GM23338 (cell line): Measurements from ENCODE around the gene MAP2K5. TPM values are rescaled to one million over a fixed set of nuclear protein-coding genes. Genes with fewer than 3 reads are reported as not detected.

Experiments used
- ATAC-seq: fragments of 200-7000 bp; cut with Tn5 transposase; 3 replicates; pipeline ENCODE4 v1.9.1; 2020
- DNase-seq: peaks from one replicate; pipeline ENCODE4 v3.0.0-alpha.2; 2015; ENCODE audit warnings: low spot score
- H2AFZ ChIP-seq: fragments of 200-600 bp; sonication (generic); 2 replicates; pipeline ENCODE4 v1.8.0; 2016; ENCODE audit warnings: antibody characterized with exemption, mild to moderate bottlenecking, moderate library complexity
- H3F3A ChIP-seq: fragments of 200-600 bp; sonication (generic); replicated peaks from 2 replicates; pipeline ENCODE4 v1.8.0; 2017; ENCODE audit warnings: antibody characterized with exemption, mixed run types, low read depth
- H3K27ac ChIP-seq: fragments of 200-600 bp; sonication (generic); 2 replicates; pipeline ENCODE4 v1.6.1; 2016; ENCODE audit warnings: low read depth
- H3K27me3 ChIP-seq: fragments of 200-600 bp; sonication (generic); 2 replicates; pipeline ENCODE4 v1.8.0; 2016; ENCODE audit warnings: mild to moderate bottlenecking, mixed run types, moderate library complexity; ENCODE audit not compliant: insufficient read depth
- H3K36me3 ChIP-seq: fragments of 200-600 bp; sonication (generic); 2 replicates; pipeline ENCODE4 v1.8.0; 2016; ENCODE audit warnings: mild to moderate bottlenecking; ENCODE audit not compliant: insufficient read depth
- H3K4me1 ChIP-seq: fragments of 200-600 bp; sonication (generic); 2 replicates; pipeline ENCODE4 v1.8.0; 2016; ENCODE audit warnings: mild to moderate bottlenecking, moderate library complexity; ENCODE audit not compliant: insufficient read depth
- H3K4me2 ChIP-seq: fragments of 200-600 bp; sonication (generic); 2 replicates; pipeline ENCODE4 v1.7.1; 2017; ENCODE audit warnings: mixed run types
- H3K4me3 ChIP-seq: fragments of 200-600 bp; sonication (generic); 2 replicates; pipeline ENCODE4 v1.6.1; 2016; ENCODE audit warnings: mixed run types
- H3K79me2 ChIP-seq: fragments of 200-600 bp; sonication (generic); replicated peaks from 2 replicates; pipeline ENCODE4 v1.8.0; 2017; ENCODE audit warnings: mild to moderate bottlenecking; ENCODE audit not compliant: insufficient read depth
- H3K9me2 ChIP-seq: fragments of 200-600 bp; sonication (generic); 2 replicates; pipeline ENCODE4 v1.8.0; 2017; ENCODE audit not compliant: insufficient read depth
- H4K20me1 ChIP-seq: fragments of 200-600 bp; sonication (generic); replicated peaks from 2 replicates; pipeline ENCODE4 v1.8.0; 2017; ENCODE audit warnings: mild to moderate bottlenecking; ENCODE audit not compliant: insufficient read depth
- H3K27ac Mint-ChIP-seq: 2 replicates; pipeline ENCODE4 v1.8.0; 2020; ENCODE audit warnings: inconsistent platforms, mild to moderate bottlenecking, moderate library complexity, mixed read lengths
- H3K27me3 Mint-ChIP-seq: 3 replicates; pipeline ENCODE4 v1.8.0; 2022; ENCODE audit warnings: low read depth, mild to moderate bottlenecking, moderate library complexity, mixed read lengths, inconsistent platforms; ENCODE audit not compliant: insufficient read depth, poor library complexity
- H3K36me3 Mint-ChIP-seq: 3 replicates; pipeline ENCODE4 v1.8.0; 2021; ENCODE audit warnings: low read depth, mild to moderate bottlenecking, inconsistent platforms, moderate library complexity, mixed read lengths
- H3K4me1 Mint-ChIP-seq: 3 replicates; pipeline ENCODE4 v1.8.0; 2020; ENCODE audit warnings: mild to moderate bottlenecking, inconsistent platforms, mixed read lengths
- H3K4me3 Mint-ChIP-seq: 3 replicates; pipeline ENCODE4 v1.8.0; 2021; ENCODE audit warnings: moderate library complexity, mild to moderate bottlenecking, inconsistent platforms, mixed read lengths
- H3K9me3 Mint-ChIP-seq: 3 replicates; pipeline ENCODE4 v1.8.0; 2020; ENCODE audit warnings: moderate library complexity, mild to moderate bottlenecking, inconsistent platforms, mixed read lengths
- CREB1 ChIP-seq: fragments of 250-450 bp; sonication (Bioruptor Pico); IDR thresholded peaks from 2 replicates; pipeline ENCODE4 v1.5.0; 2020; ENCODE audit warnings: low read depth, mild to moderate bottlenecking, moderate library complexity
- CTCF ChIP-seq, 2 experiments: fragments of 200-600 bp in 1 of 2; sonication (generic) in 1 of 2; conservative IDR thresholded peaks; 2 replicates each; pipeline versions ENCODE4 v1.5.1 to v1.6.1; 2016 to 2017; ENCODE audit warnings: antibody characterized with exemption in 2 of 2, low read depth in 2 of 2, mild to moderate bottlenecking in 2 of 2, moderate library complexity in 1 of 2
- ETS1 ChIP-seq: IDR thresholded peaks from 2 replicates; pipeline ENCODE4 v1.6.1; 2016; ENCODE audit warnings: antibody characterized with exemption
- EZH2 ChIP-seq: fragments of 200-600 bp; sonication (generic); IDR thresholded peaks from one replicate; pipeline ENCODE4 v1.8.0; 2017; ENCODE audit warnings: antibody characterized with exemption, mild to moderate bottlenecking, low read depth; ENCODE audit not compliant: unreplicated experiment
- EZH2phosphoT487 ChIP-seq: fragments of 200-600 bp; sonication (generic); IDR thresholded peaks from one replicate; pipeline ENCODE4 v1.8.1; 2018; ENCODE audit warnings: antibody characterized with exemption; ENCODE audit not compliant: unreplicated experiment
- JUNB ChIP-seq: IDR thresholded peaks from one replicate; pipeline ENCODE4 v1.6.1; 2016; ENCODE audit warnings: antibody characterized with exemption; ENCODE audit not compliant: unreplicated experiment
- NANOG ChIP-seq: IDR thresholded peaks from 2 replicates; pipeline ENCODE4 v1.6.1; 2016; ENCODE audit warnings: antibody characterized with exemption, borderline replicate concordance
- POLR2AphosphoS5 ChIP-seq: IDR thresholded peaks from 2 replicates; pipeline ENCODE4 v1.6.1; 2016; ENCODE audit warnings: antibody characterized with exemption, low read depth
- STAT1 ChIP-seq: IDR thresholded peaks from one replicate; pipeline ENCODE4 v1.6.1; 2016; ENCODE audit warnings: antibody characterized with exemption; ENCODE audit not compliant: unreplicated experiment
- ZNF114 ChIP-seq: fragments of 250-450 bp; sonication (Bioruptor Pico); IDR thresholded peaks from 2 replicates; pipeline ENCODE4 v1.5.0; 2020; ENCODE audit warnings: mild to moderate bottlenecking, moderate library complexity
- ZNF331 ChIP-seq: fragments of 250-450 bp; sonication (Bioruptor Pico); IDR thresholded peaks from 2 replicates; pipeline ENCODE4 v1.5.0; 2020; ENCODE audit warnings: low read depth, mild to moderate bottlenecking, moderate library complexity
- ZNF462 ChIP-seq: fragments of 250-450 bp; sonication (Bioruptor Pico); IDR thresholded peaks from 2 replicates; pipeline ENCODE4 v1.5.0; 2020; ENCODE audit warnings: mild to moderate bottlenecking, moderate library complexity
- polyA plus RNA-seq: library from polyadenylated mRNA; unstranded; fragments of >200 nt; fragmentation: Nextera tagmentation; extraction: Ambion mirVana; gene quantifications from 2 replicates; pipeline ENCODE4 v1.2.1, GENCODE V29; 2016
- total RNA-seq: library from RNA; depleted of rRNA; stranded (reverse); fragments of >200 nt; shearing (Covaris generic); gene quantifications from 2 replicates; pipeline ENCODE4 v1.2.3, GENCODE V29; 2014
- TF ChIP-seq, protein P1 (sequence below): IDR thresholded peaks from one replicate; pipeline ENCODE4 v1.6.1; 2018; ENCODE audit warnings: antibody characterized with exemption; ENCODE audit not compliant: unreplicated experiment

The MAP2K5 gene
- total and polyA plus RNA-seq, 2 experiments from 2014 or later = 6.5 to 13.6 TPM

DNA sequence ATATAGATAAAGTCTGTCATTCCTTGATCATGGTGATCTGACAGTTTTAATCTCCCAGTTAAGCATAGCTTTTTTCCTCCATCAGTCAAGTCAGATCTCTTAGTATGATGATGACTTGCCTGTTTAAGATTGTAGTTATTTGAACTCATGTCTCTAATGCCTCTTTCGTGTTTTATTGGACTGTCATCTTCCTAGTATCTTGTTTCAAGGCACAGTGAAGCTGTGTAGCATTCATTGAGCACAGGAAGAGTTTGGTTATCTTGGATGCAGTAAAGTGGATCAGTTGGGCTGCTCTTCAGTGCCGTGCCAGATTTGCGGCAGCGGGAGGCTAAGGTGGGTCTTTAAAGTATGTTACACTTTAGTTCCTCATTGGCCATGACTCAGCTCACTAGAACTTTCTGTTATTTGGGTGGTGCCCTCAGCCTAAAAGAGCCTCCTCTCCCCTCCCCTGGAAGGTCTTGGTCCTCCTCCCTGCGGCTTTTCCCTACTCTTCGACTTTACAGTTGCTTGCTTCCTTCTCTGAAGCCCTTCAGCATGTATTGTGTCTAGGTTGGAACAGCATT, 237.1 kb downstream of the MAP2K5 start:
- peaks cover 69% of the 10 kb centered on the region for H3K4me1 Mint-ChIP-seq

More for the DNA sequence above, 237.1 kb downstream of the MAP2K5 start:
- Histone ChIP-seq H3K9me2 (peaks cover 9% of the 10 kb centered on the region; the same call in 1 of the 2 replicates), H3K4me2 (no peak overlapping the region), H3K4me1 (peaks cover 36% of the 10 kb centered on the region), H3F3A (0 out of 2 replicates have a peak, but pooled peaks cover 4% of the 10 kb centered on the region), H4K20me1 (no peaks in the 10 kb centered on the region), H2AFZ (no peak overlapping the region), H3K27me3 (no peaks in the 10 kb centered on the region), H3K4me3 (no peak overlapping the region), H3K36me3 (no peaks in the 10 kb centered on the region), H3K27ac (no peak overlapping the region), H3K79me2 (no peaks in the 10 kb centered on the region)
- ATAC-seq = no peak
- no peak overlapping the region; the same call in 1 of the 2 replicates for H3K27ac Mint-ChIP-seq
- no peaks in the 10 kb centered on the region for H3K9me3 Mint-ChIP-seq
- H3K27me3 Mint-ChIP-seq = no peaks in the 10 kb centered on the region
- no peaks in the 10 kb centered on the region for H3K36me3 Mint-ChIP-seq
- H3K4me3 Mint-ChIP-seq = no peak overlapping the region
- no peak for DNase-seq
- TF ChIP-seq NANOG = no peak
- TF ChIP-seq ZNF331 (CRISPR knock-in tag) = no peak
- no peak for TF ChIP-seq STAT1
- no peak for TF ChIP-seq ZNF114 (CRISPR knock-in tag)
- TF ChIP-seq ZNF462 (CRISPR knock-in tag) = no peak
- TF ChIP-seq, protein P1, sequence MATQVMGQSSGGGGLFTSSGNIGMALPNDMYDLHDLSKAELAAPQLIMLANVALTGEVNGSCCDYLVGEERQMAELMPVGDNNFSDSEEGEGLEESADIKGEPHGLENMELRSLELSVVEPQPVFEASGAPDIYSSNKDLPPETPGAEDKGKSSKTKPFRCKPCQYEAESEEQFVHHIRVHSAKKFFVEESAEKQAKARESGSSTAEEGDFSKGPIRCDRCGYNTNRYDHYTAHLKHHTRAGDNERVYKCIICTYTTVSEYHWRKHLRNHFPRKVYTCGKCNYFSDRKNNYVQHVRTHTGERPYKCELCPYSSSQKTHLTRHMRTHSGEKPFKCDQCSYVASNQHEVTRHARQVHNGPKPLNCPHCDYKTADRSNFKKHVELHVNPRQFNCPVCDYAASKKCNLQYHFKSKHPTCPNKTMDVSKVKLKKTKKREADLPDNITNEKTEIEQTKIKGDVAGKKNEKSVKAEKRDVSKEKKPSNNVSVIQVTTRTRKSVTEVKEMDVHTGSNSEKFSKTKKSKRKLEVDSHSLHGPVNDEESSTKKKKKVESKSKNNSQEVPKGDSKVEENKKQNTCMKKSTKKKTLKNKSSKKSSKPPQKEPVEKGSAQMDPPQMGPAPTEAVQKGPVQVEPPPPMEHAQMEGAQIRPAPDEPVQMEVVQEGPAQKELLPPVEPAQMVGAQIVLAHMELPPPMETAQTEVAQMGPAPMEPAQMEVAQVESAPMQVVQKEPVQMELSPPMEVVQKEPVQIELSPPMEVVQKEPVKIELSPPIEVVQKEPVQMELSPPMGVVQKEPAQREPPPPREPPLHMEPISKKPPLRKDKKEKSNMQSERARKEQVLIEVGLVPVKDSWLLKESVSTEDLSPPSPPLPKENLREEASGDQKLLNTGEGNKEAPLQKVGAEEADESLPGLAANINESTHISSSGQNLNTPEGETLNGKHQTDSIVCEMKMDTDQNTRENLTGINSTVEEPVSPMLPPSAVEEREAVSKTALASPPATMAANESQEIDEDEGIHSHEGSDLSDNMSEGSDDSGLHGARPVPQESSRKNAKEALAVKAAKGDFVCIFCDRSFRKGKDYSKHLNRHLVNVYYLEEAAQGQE = no peak
- TF ChIP-seq ETS1 = no peak
- TF ChIP-seq CTCF (conservative IDR thresholded peaks at IDR 0.05; ENCODE audit: low read depth in 2 of 2) = no peak
- TF ChIP-seq POLR2AphosphoS5 = no peak
- no peak for TF ChIP-seq EZH2
- TF ChIP-seq JUNB = no peak
- no peak for TF ChIP-seq EZH2phosphoT487
- TF ChIP-seq CREB1 (CRISPR knock-in tag) = no peak
